ENCODE data around the gene KIAA1549.

The KIAA1549 gene

GRCh38 chr7:138892006-138892630, 89.1 kb downstream of the KIAA1549 start:
- CTCF ChIA-PET = interaction anchor here (1.7 kb wide), 1 partner anchor 10 kb away, joined by 4 read pairs; no protein-coding TSS in a partner anchor

GRCh38 chr7:138891446-138891810, 89.8 kb downstream of the KIAA1549 start:
- no peaks in the 10 kb centered on the region for H3K9me3 ChIP-seq (ENCODE audit: control insufficient read depth, insufficient read depth, low read depth, low read length)
- H3K36me3 ChIP-seq (ENCODE audit: control insufficient read depth in 2 of 2, insufficient read depth in 1 of 2, low read length in 2 of 2) = peaks cover 0 to 16% of the 10 kb centered on the region in 2 experiments; a peak in 1 of 3 replicates
- ChIA-PET POLR2A (no interaction called here), CTCF (interaction anchor here (0.7 to 0.9 kb wide), 3 partner anchors 15 to 183 kb away, joined by 3 to 4 read pairs (median 4); no protein-coding TSS in a partner anchor)
- peak overlapping the region; percentile 37 for H3K27ac ChIP-seq (ENCODE audit: extremely low read depth, low read depth, low read length)
- H3K4me3 ChIP-seq (ENCODE audit: low read depth, low read length) = no peak overlapping the region
- H3K4me1 ChIP-seq (ENCODE audit: control insufficient read depth, insufficient read depth, low read length) = peaks cover 26% of the 10 kb centered on the region
- TF ChIP-seq ZXDB (tag by site-specific recombination; IDR thresholded peaks at IDR 0.05) (peak; percentile 29; the same call in 1 of the 2 replicates), ZBTB17 (tag by site-specific recombination; IDR thresholded peaks at IDR 0.05) (peak; percentile 77), ZEB2 (tag by site-specific recombination; IDR thresholded peaks at IDR 0.05) (peak; percentile 56; the same call in 1 of the 2 replicates), ZNF398 (tag by site-specific recombination; IDR thresholded peaks at IDR 0.05) (no peak; the same call in 1 of the 2 replicates), GLIS1 (tag by site-specific recombination; IDR thresholded peaks at IDR 0.05) (peak; percentile 68), PRDM10 (tag by site-specific recombination; IDR thresholded peaks at IDR 0.05) (peak; percentile 75), ZNF843 (tag by site-specific recombination; IDR thresholded peaks at IDR 0.05) (peak; percentile 59; the same call in 1 of the 2 replicates), KLF16 (tag by site-specific recombination; IDR thresholded peaks at IDR 0.05) (0 out of 2 replicates have a peak, but pooled peaks have one; percentile 22), ZNF48 (tag by site-specific recombination; IDR thresholded peaks at IDR 0.05) (no peak), ZNF324 (tag by site-specific recombination; IDR thresholded peaks at IDR 0.05) (no peak), OSR2 (tag by site-specific recombination; IDR thresholded peaks at IDR 0.05) (peak; percentile 55; the same call in 1 of the 2 replicates), ZNF529 (tag by site-specific recombination; IDR thresholded peaks at IDR 0.05; ENCODE audit: insufficient replicate concordance) (peak; percentile 9), ZNF629 (tag by site-specific recombination; IDR thresholded peaks at IDR 0.05) (peak; percentile 54), ZNF184 (tag by site-specific recombination; IDR thresholded peaks at IDR 0.05) (0 out of 2 replicates have a peak, but pooled peaks have one; percentile 35), ZBTB48 (tag by site-specific recombination; IDR thresholded peaks at IDR 0.05) (no peak), ZNF341 (tag by site-specific recombination; IDR thresholded peaks at IDR 0.05; ENCODE audit: low read depth) (peak; percentile 68), ZBTB8A (tag by site-specific recombination; IDR thresholded peaks at IDR 0.05) (peak; percentile 41; the same call in 1 of the 2 replicates), ZNF114 (tag by site-specific recombination; IDR thresholded peaks at IDR 0.05) (no peak), SCRT1 (tag by site-specific recombination; IDR thresholded peaks at IDR 0.05; ENCODE audit: borderline replicate concordance) (no peak), KLF1 (tag by site-specific recombination; IDR thresholded peaks at IDR 0.05) (0 out of 2 replicates have a peak, but pooled peaks have one; percentile 60)
- TF ChIP-seq, protein P1, sequence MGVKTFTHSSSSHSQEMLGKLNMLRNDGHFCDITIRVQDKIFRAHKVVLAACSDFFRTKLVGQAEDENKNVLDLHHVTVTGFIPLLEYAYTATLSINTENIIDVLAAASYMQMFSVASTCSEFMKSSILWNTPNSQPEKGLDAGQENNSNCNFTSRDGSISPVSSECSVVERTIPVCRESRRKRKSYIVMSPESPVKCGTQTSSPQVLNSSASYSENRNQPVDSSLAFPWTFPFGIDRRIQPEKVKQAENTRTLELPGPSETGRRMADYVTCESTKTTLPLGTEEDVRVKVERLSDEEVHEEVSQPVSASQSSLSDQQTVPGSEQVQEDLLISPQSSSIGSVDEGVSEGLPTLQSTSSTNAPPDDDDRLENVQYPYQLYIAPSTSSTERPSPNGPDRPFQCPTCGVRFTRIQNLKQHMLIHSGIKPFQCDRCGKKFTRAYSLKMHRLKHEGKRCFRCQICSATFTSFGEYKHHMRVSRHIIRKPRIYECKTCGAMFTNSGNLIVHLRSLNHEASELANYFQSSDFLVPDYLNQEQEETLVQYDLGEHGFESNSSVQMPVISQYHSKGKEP (tag by site-specific recombination; IDR thresholded peaks at IDR 0.05) = 0 out of 2 replicates have a peak, but pooled peaks have one; percentile 35
- TF ChIP-seq, protein P2, sequence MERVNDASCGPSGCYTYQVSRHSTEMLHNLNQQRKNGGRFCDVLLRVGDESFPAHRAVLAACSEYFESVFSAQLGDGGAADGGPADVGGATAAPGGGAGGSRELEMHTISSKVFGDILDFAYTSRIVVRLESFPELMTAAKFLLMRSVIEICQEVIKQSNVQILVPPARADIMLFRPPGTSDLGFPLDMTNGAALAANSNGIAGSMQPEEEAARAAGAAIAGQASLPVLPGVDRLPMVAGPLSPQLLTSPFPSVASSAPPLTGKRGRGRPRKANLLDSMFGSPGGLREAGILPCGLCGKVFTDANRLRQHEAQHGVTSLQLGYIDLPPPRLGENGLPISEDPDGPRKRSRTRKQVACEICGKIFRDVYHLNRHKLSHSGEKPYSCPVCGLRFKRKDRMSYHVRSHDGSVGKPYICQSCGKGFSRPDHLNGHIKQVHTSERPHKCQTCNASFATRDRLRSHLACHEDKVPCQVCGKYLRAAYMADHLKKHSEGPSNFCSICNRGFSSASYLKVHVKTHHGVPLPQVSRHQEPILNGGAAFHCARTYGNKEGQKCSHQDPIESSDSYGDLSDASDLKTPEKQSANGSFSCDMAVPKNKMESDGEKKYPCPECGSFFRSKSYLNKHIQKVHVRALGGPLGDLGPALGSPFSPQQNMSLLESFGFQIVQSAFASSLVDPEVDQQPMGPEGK (tag by site-specific recombination; IDR thresholded peaks at IDR 0.05) = 0 out of 2 replicates have a peak, but pooled peaks have one; percentile 45

More at GRCh38 chr7:138892006-138892630, 89.1 kb downstream of the KIAA1549 start:
- POLR2A ChIA-PET = interaction anchor here (0.5 kb wide), 1 partner anchor 116 kb away, joined by 3 read pairs; no protein-coding TSS in a partner anchor
- TF ChIP-seq WT1 (tag by site-specific recombination; IDR thresholded peaks at IDR 0.05) (peak; percentile 93), KLF1 (tag by site-specific recombination; IDR thresholded peaks at IDR 0.05) (peak; percentile 42; the same call in 1 of the 2 replicates), ZNF157 (tag by site-specific recombination; IDR thresholded peaks at IDR 0.05) (no peak)
- peak overlapping the region; percentile 21; the same call in 1 of the 2 replicates for H3K27ac ChIP-seq (ENCODE audit: extremely low read depth, low read depth, low read length)
- no peak overlapping the region for H3K4me3 ChIP-seq (ENCODE audit: low read depth, low read length)
- H3K4me1 ChIP-seq (ENCODE audit: control insufficient read depth, insufficient read depth, low read length) = peaks cover 26% of the 10 kb centered on the region
- H3K9me3 ChIP-seq (ENCODE audit: control insufficient read depth, insufficient read depth, low read depth, low read length) = no peaks in the 10 kb centered on the region
- H3K36me3 ChIP-seq (ENCODE audit: control insufficient read depth in 2 of 2, insufficient read depth in 1 of 2, low read length in 2 of 2) = peaks cover 0 to 21% of the 10 kb centered on the region in 2 experiments; a peak in 1 of 3 replicates
